Left colon (tissue), 2 donors: ENCODE measurements around the gene TOMM22. TPM values are rescaled to one million over a fixed set of nuclear protein-coding genes. Genes with fewer than 3 reads are reported as not detected.

Source experiments
- ATAC-seq: fragments of 200-7000 bp; cut with Tn5 transposase; one replicate; pipeline ENCODE4 v1.9.1; 2020; ENCODE audit warnings: mild to moderate bottlenecking, moderate library complexity
- DNase-seq, 2 donors: peaks; one replicate each; pipeline ENCODE4 v3.0.0-alpha.2; 2020
- intact Hi-C, 2 donors: fragments of 100-400 bp; cut with DNase I in 1 of 2; cut with micrococcal nuclease in 1 of 2; formaldehyde crosslinking; loops; one replicate each; pipeline versions ENCODE4 v1.11.2 to v1.14.0; 2022; cut with DNase I, micrococcal nuclease
- total RNA-seq, 2 donors: library from RNA; stranded (reverse); fragmentation: NEBNext Ultra II Directional; extraction: Animal tissue kit (Norgen Biotek cat#: 25700); gene quantifications; one replicate each; pipeline ENCODE4 v1.2.1, GENCODE V29; 2021
- donor health status: DM: no; HTN: no; CAD: no.
- donor health status: DM: yes; HTN: yes; CAD: no.

Gene TOMM22
- total RNA-seq, 2 donors from 2014 or later: 85.0 to 98.7 TPM

GRCh38 chr22:38689651-38690050, 7.9 kb downstream of the TOMM22 start:
- ATAC-seq: peak; percentile 38
- DNase-seq: no peak
- intact Hi-C loops: no loop called here

DNA sequence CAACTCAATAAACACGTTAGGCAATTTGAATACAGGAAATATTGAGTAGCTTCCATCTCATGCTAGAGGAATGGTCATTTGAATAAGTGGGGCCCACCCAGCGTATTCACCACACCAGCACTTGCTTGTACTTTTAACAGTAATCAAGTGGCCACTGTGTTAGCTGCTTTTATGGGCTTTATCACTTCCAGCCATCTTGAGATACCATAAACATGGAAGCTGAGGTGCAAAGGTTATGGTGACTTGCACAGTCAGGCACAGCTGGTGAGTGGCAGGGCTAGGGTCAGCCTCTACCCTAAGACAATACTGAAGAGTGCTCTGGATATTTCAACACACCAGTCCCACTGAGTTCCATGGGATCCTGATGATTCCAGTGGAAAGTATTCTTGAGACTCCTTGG, 12.3 kb downstream of the TOMM22 start:
- ATAC-seq (peak; percentile 79), DNase-seq (peak; percentile 59 to 76)
- intact Hi-C loops: no loop called here

DNA sequence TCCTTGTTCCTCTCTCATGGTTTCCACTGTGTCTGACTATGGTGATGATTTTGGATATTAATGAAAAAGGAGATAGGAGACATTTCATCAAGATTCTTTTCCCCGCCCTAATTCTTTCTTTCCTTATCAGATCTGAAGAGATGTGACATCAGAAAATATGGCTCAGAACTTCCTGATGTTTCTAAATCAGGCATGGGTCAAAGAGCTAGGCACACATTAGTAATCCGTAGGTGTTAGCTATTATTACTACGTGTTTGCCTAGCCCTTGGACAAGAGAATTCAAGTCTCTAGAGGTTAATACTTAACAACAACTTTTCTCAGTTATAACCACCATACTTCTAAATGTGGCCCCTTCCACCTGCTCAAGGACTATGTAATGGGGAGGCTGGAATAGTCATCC, 13.2 kb downstream of the TOMM22 start:
- ATAC-seq: peak; percentile 56
- no peak for DNase-seq
- intact Hi-C loops: no loop called here

DNA sequence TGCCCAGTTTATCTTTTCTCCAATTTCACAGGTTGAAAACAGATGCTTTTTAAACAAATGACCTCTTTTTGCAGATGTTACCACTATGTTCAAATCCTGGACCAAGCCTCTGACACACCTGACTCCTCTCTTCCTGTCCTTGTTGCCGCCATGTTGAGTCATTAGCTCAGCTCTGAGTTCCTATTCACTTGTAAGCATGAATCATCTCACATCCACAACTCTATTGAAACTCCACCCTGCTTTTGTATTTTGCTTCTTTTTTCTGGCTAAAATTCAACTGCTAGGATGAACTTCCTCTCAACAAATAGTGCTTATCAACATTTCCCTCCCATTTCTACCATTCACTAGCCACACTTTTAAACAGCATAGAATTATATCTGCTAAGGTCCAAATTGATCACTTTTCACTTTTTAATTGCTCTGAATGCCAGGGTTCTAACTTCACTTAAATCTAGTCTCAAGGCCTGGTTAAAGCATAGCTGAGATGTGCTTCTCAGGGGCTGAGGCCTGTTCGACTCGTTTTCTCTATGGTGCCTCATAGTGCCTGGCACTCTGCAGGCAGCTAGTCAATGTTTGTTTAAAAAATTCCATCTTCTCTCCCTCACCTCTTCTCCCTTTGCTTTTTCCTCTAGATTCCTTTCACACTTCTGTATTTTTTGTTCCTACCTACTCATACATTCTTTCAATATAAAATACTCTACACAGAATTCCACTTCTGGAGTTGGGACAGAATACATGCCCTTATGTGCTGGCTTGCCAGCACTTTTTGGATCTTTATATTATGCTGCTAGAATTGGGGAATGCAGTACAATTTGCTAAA, 15.1 kb downstream of the TOMM22 start:
- intact Hi-C loops: no loop called here
- no peak for ATAC-seq

DNA sequence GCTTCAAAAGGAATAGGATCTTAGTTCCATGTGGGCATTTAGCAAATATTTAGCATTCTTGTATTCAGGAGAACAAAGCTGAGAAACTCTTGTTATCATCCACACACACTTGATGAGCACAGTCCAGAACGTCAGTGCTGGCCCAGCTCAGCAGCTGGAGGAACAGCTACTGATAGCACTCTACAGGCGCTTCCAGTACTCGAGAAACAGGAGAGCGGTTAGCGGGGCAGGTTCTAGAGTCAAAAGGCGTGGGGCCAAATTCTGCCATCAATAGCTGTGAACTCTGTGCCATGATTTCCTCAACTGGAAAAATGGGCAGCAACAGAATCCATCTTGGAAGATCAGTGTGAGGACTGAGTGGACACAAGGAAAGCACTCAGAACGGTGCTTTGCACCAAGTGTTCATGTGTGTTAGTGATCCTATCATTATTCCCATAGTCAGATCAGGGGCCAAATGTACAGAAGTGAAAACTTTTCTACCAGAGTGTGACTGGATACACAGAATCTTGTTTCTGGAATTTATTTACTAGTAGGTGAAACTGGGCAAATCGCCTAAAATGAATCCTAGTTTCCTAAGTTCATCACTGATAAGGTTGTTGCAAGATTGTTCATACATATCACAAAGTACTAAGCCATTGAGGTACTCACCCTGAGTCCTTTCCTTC, 15.8 kb downstream of the TOMM22 start:
- ATAC-seq: no peak
- intact Hi-C loops: no loop called here

More for the DNA sequence above, 15.1 kb downstream of the TOMM22 start:
- peak in 1 of 2 donors; percentile 44 for DNase-seq

DNA sequence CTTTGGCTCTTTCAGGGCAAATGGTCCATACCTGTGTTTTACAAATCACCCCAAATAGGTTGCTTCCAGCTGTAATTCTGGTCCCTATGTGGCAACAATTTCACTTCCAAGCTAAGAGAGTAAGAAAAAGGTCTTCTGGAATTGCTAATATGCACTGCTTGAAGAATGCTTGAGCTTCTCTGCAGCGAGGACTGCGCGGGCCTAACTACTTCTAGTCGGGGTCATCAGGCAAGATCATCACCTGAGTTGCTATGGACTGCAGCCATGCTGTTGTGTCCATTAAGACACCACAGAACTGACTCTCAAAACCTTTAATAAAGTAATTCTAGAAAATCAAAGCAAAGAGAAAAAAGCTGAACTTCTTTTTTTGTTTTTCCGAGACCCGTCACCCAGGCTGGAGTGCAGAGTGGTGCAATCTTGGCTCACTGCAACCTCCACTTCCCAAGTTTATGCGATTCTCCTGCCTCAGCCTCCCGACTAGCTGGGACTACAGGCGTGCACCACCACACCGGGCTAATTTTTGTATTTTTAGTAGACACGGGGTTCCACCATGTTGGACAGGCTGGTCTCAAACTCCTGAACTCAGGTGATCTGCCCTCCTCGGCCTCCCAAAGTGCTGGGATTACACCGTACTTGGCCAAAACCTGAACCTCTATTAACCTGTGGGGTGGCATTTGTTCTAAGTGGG, 16.8 kb downstream of the TOMM22 start:
- ATAC-seq (no peak), DNase-seq (peak in 1 of 2 donors; percentile 25)
- intact Hi-C loops: no loop called here

More for the DNA sequence above, 15.8 kb downstream of the TOMM22 start:
- DNase-seq: peak in 1 of 2 donors; percentile 45

GRCh38 chr22:38699143-38699542, 17.4 kb downstream of the TOMM22 start:
- peak in 1 of 2 donors; percentile 23 for DNase-seq
- no peak for ATAC-seq
- intact Hi-C loops: no loop called here

DNA sequence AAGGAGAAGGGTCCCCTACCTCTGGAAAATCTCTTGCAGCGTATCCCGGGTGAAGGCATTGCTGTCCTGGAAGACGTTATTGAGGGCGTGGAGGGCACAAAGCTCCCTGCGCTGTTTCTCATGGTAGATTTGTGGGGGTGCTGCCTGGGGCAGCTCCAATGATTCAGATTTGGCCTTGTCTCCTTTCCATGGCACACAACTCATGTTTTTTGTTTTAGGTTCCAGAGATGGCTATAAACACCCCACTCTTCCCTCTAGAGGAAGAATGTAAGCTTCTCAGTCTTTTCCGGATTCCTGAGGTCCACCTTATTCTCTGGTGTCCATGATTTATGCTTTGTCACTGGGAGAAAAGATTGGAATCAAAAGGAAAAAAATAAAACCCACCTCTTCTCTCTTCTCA, 18.0 kb downstream of the TOMM22 start:
- ATAC-seq (peak; percentile 8), DNase-seq (peak in 1 of 2 donors; percentile 37)
- intact Hi-C loops: no loop called here

GRCh38 chr22:38700270-38700788, 18.6 kb downstream of the TOMM22 start:
- DNase-seq (peak; percentile 65 to 85), ATAC-seq (peak; percentile 56)
- intact Hi-C loops: no loop called here

- intact Hi-C loops: no loop called here
- DNase-seq (peak; percentile 94 to 98), ATAC-seq (peak; percentile 58)
These were observed 19.3 kb downstream of the TOMM22 start, which contains the start of gene JOSD1 for GRCh38 chr22:38700789-38701628. Gene JOSD1, minus strand, starts transcription at chr22:38700943. Its CDS starts 956 bp downstream, at chr22:38699987.

DNA sequence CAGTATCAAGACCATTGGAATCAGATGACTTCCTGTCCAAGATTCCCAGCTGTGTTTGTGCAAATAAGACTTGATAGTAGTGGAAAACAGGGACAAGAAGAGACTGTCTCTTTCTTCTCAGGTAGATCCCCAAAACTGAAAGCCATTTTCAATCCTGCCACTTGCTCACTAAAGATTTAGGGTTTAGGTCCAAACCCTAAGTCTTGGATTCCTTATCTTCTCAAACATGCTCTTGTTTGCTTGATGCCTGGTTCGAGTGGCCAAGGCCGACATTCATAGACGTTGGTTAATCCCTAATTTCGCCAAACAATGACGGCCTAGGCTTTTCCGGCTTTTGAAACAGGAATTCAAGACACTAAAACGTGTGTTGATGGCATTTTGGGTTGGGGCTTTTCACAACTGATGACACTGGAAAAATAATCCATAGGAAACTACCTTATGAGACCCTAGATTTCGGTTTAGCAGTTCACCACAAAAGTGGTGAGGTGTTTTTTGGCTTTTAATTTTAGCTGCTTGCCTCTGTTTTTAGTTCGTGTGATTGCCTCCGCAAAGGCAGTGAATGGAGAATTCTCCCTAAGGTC, 23.0 kb downstream of the TOMM22 start:
- intact Hi-C loops: no loop called here
- ATAC-seq: no peak
- no peak for DNase-seq

DNA sequence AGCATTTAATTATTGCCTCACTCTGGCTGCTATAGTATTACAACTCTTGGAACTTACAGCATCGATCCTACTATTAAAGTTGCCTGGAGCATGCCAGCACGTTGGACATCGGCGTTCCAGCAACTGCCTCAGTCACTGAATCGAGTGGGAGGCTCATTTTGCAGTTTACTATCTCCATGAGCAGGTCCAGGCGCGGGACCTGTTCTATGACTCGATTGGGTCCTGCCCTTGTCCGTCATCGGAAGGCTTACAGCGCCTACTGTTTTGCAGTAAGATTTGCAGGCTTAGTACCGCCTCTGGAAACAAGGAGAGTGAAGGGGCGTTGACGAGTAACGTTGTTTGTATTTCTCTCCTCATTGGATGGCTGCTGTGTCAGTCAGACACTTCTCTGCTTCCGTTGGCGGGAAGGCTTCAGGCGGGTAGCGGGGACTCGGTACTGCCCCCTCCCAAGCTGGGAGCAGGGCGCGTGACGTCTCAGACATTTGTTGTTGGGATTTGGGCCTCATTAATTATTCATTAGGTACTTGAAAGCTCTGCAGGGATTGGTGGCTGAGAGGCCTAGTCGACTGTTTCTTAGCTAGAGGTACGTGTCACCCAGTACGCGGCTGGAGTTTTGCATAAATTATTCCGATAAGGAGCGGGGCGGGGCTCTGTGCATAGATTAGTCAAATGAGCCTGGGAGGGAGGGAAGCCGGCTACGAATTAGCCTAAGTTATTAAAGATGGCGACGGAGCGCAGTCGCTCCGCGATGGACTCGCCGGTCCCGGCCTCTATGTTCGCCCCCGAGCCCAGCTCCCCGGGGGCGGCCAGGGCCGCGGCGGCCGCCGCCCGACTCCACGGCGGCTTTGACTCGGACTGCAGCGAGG, 23.7 kb downstream of the TOMM22 start, which contains the start of gene GTPBP1:
TSS of gene GTPBP1 (plus strand) at position 710 of the 866 bp plus-strand sequence. CDS start at position 722, 12 bp downstream.
- peak; percentile 98 to 99 for DNase-seq
- intact Hi-C loops: no loop called here
- ATAC-seq: peak; percentile 73

GRCh38 chr22:38706101-38706900, 24.5 kb downstream of the TOMM22 start:
- peak; percentile 53 to 70 for DNase-seq
- peak; percentile 29 for ATAC-seq
- intact Hi-C loops: no loop called here

GRCh38 chr22:38706901-38707195, 25.1 kb downstream of the TOMM22 start:
- no peak for ATAC-seq
- intact Hi-C loops: no loop called here
- DNase-seq: no peak

- intact Hi-C loops: no loop called here
- ATAC-seq: peak; percentile 46
- peak in 1 of 2 donors; percentile 27 for DNase-seq
These were observed 25.6 kb downstream of the TOMM22 start for GRCh38 chr22:38707346-38707745.

GRCh38 chr22:38707984-38708383, 26.2 kb downstream of the TOMM22 start:
- ATAC-seq (no peak), DNase-seq (no peak)
- intact Hi-C loops: no loop called here
